HEK293T (cell line): Measurements from ENCODE around the gene CLCA1.

Experiments
- CTBP1 ChIP-seq: fragments of 450-650 bp; IDR thresholded peaks from 2 replicates; pipeline ENCODE4 v1.6.1; 2016; ENCODE audit warnings: borderline replicate concordance
- ELF4 ChIP-seq: fragments of 450-650 bp; IDR thresholded peaks from 2 replicates; pipeline ENCODE4 v1.6.1; 2017; ENCODE audit warnings: antibody characterized with exemption
- FOXA1 ChIP-seq: fragments of 450-650 bp; IDR thresholded peaks from 2 replicates; pipeline ENCODE4 v1.6.1; 2016; ENCODE audit warnings: mild to moderate bottlenecking
- FOXK2 ChIP-seq: fragments of 450-650 bp; IDR thresholded peaks from 2 replicates; pipeline ENCODE4 v1.6.1; 2016; ENCODE audit warnings: mild to moderate bottlenecking
- SP1 ChIP-seq: fragments of 450-650 bp; IDR thresholded peaks from 2 replicates; pipeline ENCODE4 v1.6.1; 2017
- ZNF384 ChIP-seq: fragments of 450-650 bp; IDR thresholded peaks from 2 replicates; pipeline ENCODE4 v1.6.1; 2016

- TF ChIP-seq ELF4 (no peak), CTBP1 (no peak), SP1 (no peak), FOXK2 (no peak), ZNF384 (no peak), FOXA1 (no peak)
These were observed 52.2 kb downstream of the CLCA1 start for GRCh38 chr1:86520789-86521521.
